PC-3 (cell line): ENCODE measurements around the gene QSER1. TPM values are rescaled to one million over a fixed set of nuclear protein-coding genes. Genes with fewer than 3 reads are reported as not detected.

Source experiments
- ATAC-seq: fragments of 200-7000 bp; cut with Tn5 transposase; 2 replicates; pipeline ENCODE4 v1.9.1; 2020; ENCODE audit warnings: mild to moderate bottlenecking, moderate library complexity
- BruUV-seq: library from RNA; stranded (reverse); fragments of 400-500 nt; replicated peaks from 2 replicates; lab custom pipeline; 2021; lab: Mats Ljungman, UMichigan
- CTCF ChIA-PET: fragments of 300-600 bp; sonication (Branson Sonifier 250); formaldehyde crosslinking; loops from one replicate; lab custom pipeline; 2022; ENCODE audit warnings: antibody characterized with exemption; lab: Charles Lee
- POLR2A ChIA-PET: fragments of 300-600 bp; sonication (Branson Sonifier 250); formaldehyde crosslinking; loops from one replicate; lab custom pipeline; 2022; ENCODE audit warnings: antibody characterized with exemption; ENCODE audit not compliant: unreplicated experiment; lab: Charles Lee
- DNase-seq: peaks from one replicate; pipeline ENCODE4 v3.0.0-alpha.2; 2015
- H2AFZ ChIP-seq: fragments of 300-600 bp; sonication (generic); 2 replicates; pipeline ENCODE4 v1.6.0; 2016; ENCODE audit warnings: antibody characterized with exemption, low read length
- H3F3A ChIP-seq: fragments of 300-600 bp; sonication (generic); one replicate; pipeline ENCODE4 v1.6.0; 2017; ENCODE audit warnings: antibody characterized with exemption, low read length, control low read depth, mild to moderate bottlenecking; ENCODE audit not compliant: unreplicated experiment
- H3K27ac ChIP-seq: fragments of 300-600 bp; sonication (generic); 2 replicates; pipeline ENCODE4 v1.5.1; 2016; ENCODE audit warnings: mild to moderate bottlenecking, low read length
- H3K27me3 ChIP-seq: fragments of 300-600 bp; sonication (generic); 2 replicates; pipeline ENCODE4 v1.6.1; 2016; ENCODE audit warnings: low read length, mixed read lengths
- H3K36me3 ChIP-seq: fragments of 300-600 bp; sonication (generic); 2 replicates; pipeline ENCODE4 v1.6.1; 2016; ENCODE audit warnings: low read depth, mixed run types, low read length, mixed read lengths
- H3K4me1 ChIP-seq: fragments of 300-600 bp; sonication (generic); 2 replicates; pipeline ENCODE4 v1.5.1; 2016; ENCODE audit warnings: low read length; ENCODE audit not compliant: insufficient read depth
- H3K4me2 ChIP-seq: fragments of 300-600 bp; sonication (generic); 2 replicates; pipeline ENCODE4 v1.6.0; 2016; ENCODE audit warnings: low read length
- H3K4me3 ChIP-seq: fragments of 300-600 bp; sonication (generic); 2 replicates; pipeline ENCODE4 v1.5.1; 2016; ENCODE audit warnings: mild to moderate bottlenecking, low read length, mixed read lengths
- H3K79me2 ChIP-seq: fragments of 300-600 bp; sonication (generic); 2 replicates; pipeline ENCODE4 v1.6.1; 2017; ENCODE audit warnings: low read length, mixed read lengths
- H3K9ac ChIP-seq: fragments of 300-600 bp; sonication (generic); 2 replicates; pipeline ENCODE4 v1.6.0; 2016; ENCODE audit warnings: mild to moderate bottlenecking, low read length
- H3K9me2 ChIP-seq: fragments of 300-600 bp; sonication (generic); replicated peaks from 2 replicates; pipeline ENCODE4 v1.6.1; 2016; ENCODE audit warnings: mixed run types, low read length, mixed read lengths
- H3K9me3 ChIP-seq: fragments of 300-600 bp; sonication (generic); 2 replicates; pipeline ENCODE4 v1.6.1; 2016; ENCODE audit warnings: low read length, mixed read lengths
- H4K20me1 ChIP-seq: fragments of 300-600 bp; sonication (generic); 2 replicates; pipeline ENCODE4 v1.6.1; 2016; ENCODE audit warnings: low read length, mixed read lengths
- EZH2 ChIP-seq: fragments of 300-600 bp; sonication (generic); IDR thresholded peaks from one replicate; pipeline ENCODE4 v1.6.1; 2017; ENCODE audit warnings: antibody characterized with exemption, mild to moderate bottlenecking, low read length; ENCODE audit not compliant: unreplicated experiment
- EZH2phosphoT487 ChIP-seq: fragments of 300-600 bp; sonication (generic); IDR thresholded peaks from 2 replicates; pipeline ENCODE4 v1.6.1; 2018; ENCODE audit warnings: mild to moderate bottlenecking, antibody characterized with exemption, low read length, borderline replicate concordance
- intact Hi-C: fragments of 100-400 bp; cut with micrococcal nuclease; formaldehyde crosslinking; loops from 2 replicates; pipeline ENCODE4 v1.9.0; 2023
- total RNA-seq: library from RNA; depleted of rRNA; stranded (reverse); fragments of >200 nt; gene quantifications from 2 replicates; pipeline ENCODE4 v1.2.3, GENCODE V29; 2014
- TF ChIP-seq, protein P1 (sequence below): fragments of 300-600 bp; sonication (generic); conservative IDR thresholded peaks from 2 replicates; pipeline ENCODE4 v1.5.1; 2017; ENCODE audit warnings: antibody characterized with exemption, low read depth, mild to moderate bottlenecking, low read length

QSER1 gene
- total RNA-seq, 1 experiment from 2014 or later = 19.4 TPM

DNA sequence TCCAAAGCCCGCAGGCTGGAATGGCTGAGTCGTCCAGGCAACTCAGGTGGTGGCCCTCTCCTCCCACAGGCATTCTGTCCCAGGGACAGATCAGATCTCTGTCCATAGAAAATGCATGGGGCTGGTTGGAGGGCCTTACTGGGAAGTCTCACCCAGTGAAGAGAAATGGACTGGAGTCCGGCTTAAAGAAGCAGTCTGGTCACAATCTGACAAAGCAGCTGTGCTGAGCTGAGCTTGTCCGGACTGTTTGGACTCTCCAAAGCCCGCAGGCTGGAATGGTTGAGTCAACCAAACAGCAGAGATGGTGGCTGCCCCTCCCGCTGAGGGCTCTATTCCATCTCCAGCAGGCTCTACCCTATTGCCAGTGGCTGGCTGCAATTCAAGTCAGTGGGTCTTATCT lies 108.7 kb downstream of the QSER1 start:
- no peak overlapping the region for H3K9ac ChIP-seq
- H3K27me3 ChIP-seq = no peaks in the 10 kb centered on the region
- peaks cover 13% of the 10 kb centered on the region for H3K4me1 ChIP-seq
- no peak overlapping the region for H3K4me2 ChIP-seq
- ChIA-PET CTCF (no interaction called here), POLR2A (no interaction called here)
- no peaks in the 10 kb centered on the region for H3K36me3 ChIP-seq
- DNase-seq = no peak
- H3K9me2 ChIP-seq = no peaks in the 10 kb centered on the region
- no peak overlapping the region for H3K4me3 ChIP-seq
- H4K20me1 ChIP-seq = no peaks in the 10 kb centered on the region
- no peaks in the 10 kb centered on the region for H3K79me2 ChIP-seq
- no peak for ATAC-seq
- TF ChIP-seq, protein P1, sequence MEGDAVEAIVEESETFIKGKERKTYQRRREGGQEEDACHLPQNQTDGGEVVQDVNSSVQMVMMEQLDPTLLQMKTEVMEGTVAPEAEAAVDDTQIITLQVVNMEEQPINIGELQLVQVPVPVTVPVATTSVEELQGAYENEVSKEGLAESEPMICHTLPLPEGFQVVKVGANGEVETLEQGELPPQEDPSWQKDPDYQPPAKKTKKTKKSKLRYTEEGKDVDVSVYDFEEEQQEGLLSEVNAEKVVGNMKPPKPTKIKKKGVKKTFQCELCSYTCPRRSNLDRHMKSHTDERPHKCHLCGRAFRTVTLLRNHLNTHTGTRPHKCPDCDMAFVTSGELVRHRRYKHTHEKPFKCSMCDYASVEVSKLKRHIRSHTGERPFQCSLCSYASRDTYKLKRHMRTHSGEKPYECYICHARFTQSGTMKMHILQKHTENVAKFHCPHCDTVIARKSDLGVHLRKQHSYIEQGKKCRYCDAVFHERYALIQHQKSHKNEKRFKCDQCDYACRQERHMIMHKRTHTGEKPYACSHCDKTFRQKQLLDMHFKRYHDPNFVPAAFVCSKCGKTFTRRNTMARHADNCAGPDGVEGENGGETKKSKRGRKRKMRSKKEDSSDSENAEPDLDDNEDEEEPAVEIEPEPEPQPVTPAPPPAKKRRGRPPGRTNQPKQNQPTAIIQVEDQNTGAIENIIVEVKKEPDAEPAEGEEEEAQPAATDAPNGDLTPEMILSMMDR = no peak
- TF ChIP-seq EZH2 (no peak), EZH2phosphoT487 (no peak)
- no peak overlapping the region for H2AFZ ChIP-seq
- no TSS peak for BruUV-seq
- no peak overlapping the region for H3K27ac ChIP-seq
- no peaks in the 10 kb centered on the region for H3F3A ChIP-seq
- no peaks in the 10 kb centered on the region for H3K9me3 ChIP-seq
- intact Hi-C loops = no loop called here

DNA sequence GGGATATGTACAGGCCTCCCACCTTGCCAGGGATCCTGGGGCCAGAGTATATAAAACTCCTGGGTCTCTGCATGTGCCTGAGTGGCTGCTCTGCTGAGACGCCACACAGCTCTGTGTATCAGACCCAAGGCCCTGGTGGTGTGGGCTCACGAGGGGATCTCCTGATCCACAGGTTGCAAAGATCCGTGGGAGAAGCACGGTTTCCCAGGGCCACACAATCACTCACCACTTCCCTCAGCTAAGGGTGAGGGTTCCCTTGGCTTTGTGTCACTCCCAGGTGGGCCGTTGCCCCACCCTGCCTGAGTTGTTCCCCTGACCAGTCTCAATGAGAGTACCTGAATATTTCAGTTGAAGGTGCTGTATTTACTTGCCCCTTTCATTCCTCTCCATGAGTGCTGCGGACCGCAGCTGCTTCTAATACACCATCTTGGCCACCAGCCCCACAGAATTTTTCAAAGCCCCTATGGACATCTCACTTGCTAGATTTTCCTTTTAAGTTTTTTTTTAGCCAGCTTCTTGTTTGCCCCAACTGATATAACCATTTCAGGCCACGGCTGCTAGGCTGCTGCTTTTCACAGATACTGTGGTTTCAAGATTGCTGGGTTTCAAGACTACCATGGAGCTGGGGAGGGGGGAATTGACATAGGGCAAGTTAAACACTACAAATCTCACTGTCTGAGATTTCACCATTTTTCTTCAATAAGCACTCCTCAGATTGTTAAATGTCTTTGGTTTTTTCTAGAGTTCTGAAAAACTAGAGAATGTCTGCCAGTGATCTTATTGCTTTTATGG lies 109.3 kb downstream of the QSER1 start:
- no peak overlapping the region for H3K4me3 ChIP-seq
- no peak for DNase-seq
- no peaks in the 10 kb centered on the region for H3K9me2 ChIP-seq
- no peak for TF ChIP-seq EZH2
- TF ChIP-seq, protein P1 = no peak
- no peak for TF ChIP-seq EZH2phosphoT487
- CTCF ChIA-PET = no interaction called here
- BruUV-seq = no TSS peak
- no peaks in the 10 kb centered on the region for H3K9me3 ChIP-seq
- no peaks in the 10 kb centered on the region for H4K20me1 ChIP-seq
- no peaks in the 10 kb centered on the region for H3F3A ChIP-seq
- H3K9ac ChIP-seq = no peak overlapping the region
- ATAC-seq = no peak
- POLR2A ChIA-PET = no interaction called here
- no peaks in the 10 kb centered on the region for H3K79me2 ChIP-seq
- H3K27ac ChIP-seq = no peak overlapping the region
- no peak overlapping the region for H3K4me2 ChIP-seq
- peaks cover 13% of the 10 kb centered on the region for H3K4me1 ChIP-seq
- intact Hi-C loops = no loop called here
- no peaks in the 10 kb centered on the region for H3K36me3 ChIP-seq
- no peaks in the 10 kb centered on the region for H3K27me3 ChIP-seq
- no peak overlapping the region for H2AFZ ChIP-seq

DNA sequence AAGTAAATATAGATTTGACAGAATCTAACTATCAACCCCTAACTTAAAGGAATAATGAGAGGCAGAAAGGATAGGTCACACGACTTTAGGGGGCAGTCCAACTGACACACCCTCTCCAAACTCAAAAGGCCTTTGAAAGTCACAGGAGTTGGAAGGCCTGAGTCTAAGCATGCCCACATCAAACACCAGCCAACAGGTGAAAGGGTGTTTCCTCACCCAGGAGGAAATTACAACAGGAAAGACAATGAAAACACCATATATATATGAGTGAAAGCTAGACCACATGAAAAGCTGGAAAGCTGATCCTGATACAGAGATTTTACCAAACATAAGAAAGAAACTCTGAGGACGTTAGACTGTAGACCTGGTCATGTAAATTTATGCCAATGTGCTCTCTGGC lies 112.6 kb downstream of the QSER1 start:
- no peak for TF ChIP-seq EZH2phosphoT487
- TF ChIP-seq EZH2 = no peak
- TF ChIP-seq, protein P1 = no peak
- ATAC-seq (no peak), DNase-seq (no peak)
- no peaks in the 10 kb centered on the region for H3K36me3 ChIP-seq
- H3K9me3 ChIP-seq = no peaks in the 10 kb centered on the region
- H4K20me1 ChIP-seq = no peaks in the 10 kb centered on the region
- H3K4me1 ChIP-seq = peaks cover 8% of the 10 kb centered on the region
- H3K4me3 ChIP-seq = no peak overlapping the region
- H3K9me2 ChIP-seq = no peaks in the 10 kb centered on the region
- BruUV-seq = no TSS peak
- ChIA-PET CTCF (no interaction called here), POLR2A (no interaction called here)
- H3K4me2 ChIP-seq = no peak overlapping the region
- intact Hi-C loops = no loop called here
- no peak overlapping the region for H3K27ac ChIP-seq
- H2AFZ ChIP-seq = no peak overlapping the region
- H3F3A ChIP-seq = no peaks in the 10 kb centered on the region
- H3K79me2 ChIP-seq = no peaks in the 10 kb centered on the region
- no peaks in the 10 kb centered on the region for H3K27me3 ChIP-seq
- H3K9ac ChIP-seq = no peak overlapping the region
